ES-I3 (cell line): Measurements from ENCODE around the gene MRPL52.
"Not testable (repeated sequence)": the region's sequence is repeated elsewhere in the genome, so short reads cannot be mapped to it uniquely, and the experiment has no call there.

Experiments
- H3K36me3 ChIP-seq: 2 replicates; pipeline ENCODE4 v1.6.1; 2013; ENCODE audit warnings: mild to moderate bottlenecking, low read length, control low read depth, moderate library complexity; ENCODE audit not compliant: insufficient read depth
- H3K4me1 ChIP-seq: 2 replicates; pipeline ENCODE4 v1.6.1; 2013; ENCODE audit warnings: mild to moderate bottlenecking, control low read depth, low read length; ENCODE audit not compliant: insufficient read depth
- H3K9ac ChIP-seq: 2 replicates; pipeline ENCODE4 v1.6.1; 2013; ENCODE audit warnings: low read depth, mild to moderate bottlenecking, low read length, moderate library complexity
- H3K9me3 ChIP-seq: 2 replicates; pipeline ENCODE4 v1.6.1; 2013; ENCODE audit warnings: mild to moderate bottlenecking, low read length, moderate library complexity; ENCODE audit not compliant: control insufficient read depth, insufficient read depth

MRPL52 gene

GRCh38 chr14:22800346-22800745 is 29.3 kb upstream of the MRPL52 start:
- H3K36me3 ChIP-seq = no peaks in the 10 kb centered on the region
- peaks cover 13% of the 10 kb centered on the region for H3K4me1 ChIP-seq
- H3K9me3 ChIP-seq = 0 out of 2 replicates have a peak, but pooled peaks cover 3% of the 10 kb centered on the region
- H3K9ac ChIP-seq = no peak overlapping the region

GRCh38 chr14:22801716-22802115 is 28.0 kb upstream of the MRPL52 start:
- H3K4me1 ChIP-seq = peaks cover 8% of the 10 kb centered on the region
- no peak overlapping the region for H3K9ac ChIP-seq
- H3K36me3 ChIP-seq = no peaks in the 10 kb centered on the region
- H3K9me3 ChIP-seq = no peaks in the 10 kb centered on the region

GRCh38 chr14:22802860-22803686 is 26.6 kb upstream of the MRPL52 start:
- Histone ChIP-seq H3K4me1 (0 out of 2 replicates have a peak, but pooled peaks cover 6% of the 10 kb centered on the region), H3K36me3 (no peaks in the 10 kb centered on the region), H3K9ac (no peak overlapping the region), H3K9me3 (no peaks in the 10 kb centered on the region)

GRCh38 chr14:22803687-22803974 is 26.1 kb upstream of the MRPL52 start:
- Histone ChIP-seq H3K36me3 (no peaks in the 10 kb centered on the region), H3K9me3 (no peaks in the 10 kb centered on the region), H3K4me1 (0 out of 2 replicates have a peak, but pooled peaks cover 6% of the 10 kb centered on the region), H3K9ac (no peak overlapping the region)

- not testable (repeated sequence) for H3K4me1 ChIP-seq, H3K36me3 ChIP-seq, H3K9me3 ChIP-seq, H3K9ac ChIP-seq
Observed at GRCh38 chr14:22805235-22805634, 24.5 kb upstream of the MRPL52 start.

GRCh38 chr14:22807432-22808087 is 22.1 kb upstream of the MRPL52 start:
- no peaks in the 10 kb centered on the region for H3K9me3 ChIP-seq
- H3K4me1 ChIP-seq = 0 out of 2 replicates have a peak, but pooled peaks cover 6% of the 10 kb centered on the region
- no peaks in the 10 kb centered on the region; the same call in 1 of the 2 replicates for H3K36me3 ChIP-seq
- H3K9ac ChIP-seq = no peak overlapping the region

- no peak overlapping the region for H3K9ac ChIP-seq
- 0 out of 2 replicates have a peak, but pooled peaks cover 11% of the 10 kb centered on the region for H3K4me1 ChIP-seq
- no peaks in the 10 kb centered on the region; the same call in 1 of the 2 replicates for H3K36me3 ChIP-seq
- no peaks in the 10 kb centered on the region for H3K9me3 ChIP-seq
Observed at GRCh38 chr14:22808388-22809209, 21.1 kb upstream of the MRPL52 start.

- Histone ChIP-seq H3K9me3 (no peaks in the 10 kb centered on the region), H3K36me3 (no peaks in the 10 kb centered on the region; the same call in 1 of the 2 replicates), H3K9ac (no peak overlapping the region), H3K4me1 (peaks cover 25% of the 10 kb centered on the region)
Observed at GRCh38 chr14:22811722-22812121, 18.0 kb upstream of the MRPL52 start.

GRCh38 chr14:22812744-22813143 is 16.9 kb upstream of the MRPL52 start:
- peaks cover 19% of the 10 kb centered on the region for H3K4me1 ChIP-seq
- no peaks in the 10 kb centered on the region; the same call in 1 of the 2 replicates for H3K36me3 ChIP-seq
- H3K9ac ChIP-seq = no peak overlapping the region
- H3K9me3 ChIP-seq = no peaks in the 10 kb centered on the region

- Histone ChIP-seq H3K4me1 (peaks cover 19% of the 10 kb centered on the region), H3K9me3 (no peaks in the 10 kb centered on the region), H3K36me3 (no peaks in the 10 kb centered on the region; the same call in 1 of the 2 replicates), H3K9ac (no peak overlapping the region)
Observed at GRCh38 chr14:22813145-22813544, 16.5 kb upstream of the MRPL52 start.

GRCh38 chr14:22814373-22814772 is 15.3 kb upstream of the MRPL52 start:
- no peaks in the 10 kb centered on the region; the same call in 1 of the 2 replicates for H3K36me3 ChIP-seq
- H3K9ac ChIP-seq = no peak overlapping the region
- H3K4me1 ChIP-seq = peaks cover 24% of the 10 kb centered on the region
- no peaks in the 10 kb centered on the region for H3K9me3 ChIP-seq

- Histone ChIP-seq H3K9ac (no peak within 1 kb of the TSS), H3K4me1 (peaks cover 31% of the 10 kb centered on the region), H3K9me3 (no peaks in the 10 kb centered on the region), H3K36me3 (no peaks in the 10 kb centered on the region; the same call in 1 of the 2 replicates)
Observed at GRCh38 chr14:22814941-22815713, 14.6 kb upstream of the MRPL52 start, which contains the start of gene SLC7A7. TSS of gene SLC7A7 (minus strand) at chr14:22815435. CDS start at chr14:22813398, 2,037 bp downstream.

GRCh38 chr14:22819151-22819988 is 10.3 kb upstream of the MRPL52 start:
- H3K9ac ChIP-seq = peak overlapping the region; percentile 49
- H3K36me3 ChIP-seq = no peaks in the 10 kb centered on the region
- H3K4me1 ChIP-seq = peaks cover 35% of the 10 kb centered on the region
- no peaks in the 10 kb centered on the region for H3K9me3 ChIP-seq
